Right cardiac atrium (tissue), 5 donors: Measurements from ENCODE around the gene ELANE. TPM values are rescaled to one million over a fixed set of nuclear protein-coding genes. Genes with fewer than 3 reads are reported as not detected.

Experiments used
- ATAC-seq, 2 donors: fragments of 200-7000 bp; cut with Tn5 transposase; one replicate each; pipeline versions ENCODE4 v1.8.0 to v1.9.1; 2020; ENCODE audit warnings: moderate library complexity in 2 of 2, mild to moderate bottlenecking in 1 of 2
- DNase-seq, 3 donors: peaks; one replicate each; pipeline ENCODE4 v3.0.0-alpha.2; 2020
- H3K27ac ChIP-seq: one replicate; pipeline ENCODE4 v1.5.1; 2013; ENCODE audit warnings: mild to moderate bottlenecking, low read length, control low read depth, moderate library complexity
- H3K27me3 ChIP-seq: one replicate; pipeline ENCODE4 v1.6.1; 2013; ENCODE audit not compliant: control insufficient read depth, insufficient read depth
- H3K4me1 ChIP-seq: one replicate; pipeline ENCODE4 v1.6.1; 2013; ENCODE audit warnings: low read length; ENCODE audit not compliant: control insufficient read depth, insufficient read depth
- H3K4me3 ChIP-seq: one replicate; pipeline ENCODE4 v1.5.1; 2013; ENCODE audit warnings: low read length, control low read depth
- H3K9me3 ChIP-seq: one replicate; pipeline ENCODE4 v1.6.1; 2013; ENCODE audit warnings: low read length; ENCODE audit not compliant: control insufficient read depth
- WGBS: extraction: QIAGEN DNeasy Blood & Tissue Kit; methylation state at CpG from one replicate; pipeline ENCODE4 v1.1.7; 2013; 5-methylcytosine and 5-hydroxymethylcytosine counted together
- intact Hi-C, 4 donors: fragments of 100-400 bp; cut with DNase I; formaldehyde crosslinking; loops; one replicate each; pipeline versions ENCODE4 v1.11.0 to v1.14.0; 2022 to 2023
- polyA plus RNA-seq: library from polyadenylated mRNA; stranded (reverse); fragments of 200-250 nt; gene quantifications from one replicate; pipeline ENCODE4 v1.2.3, GENCODE V29; 2013
- total RNA-seq, 4 donors: library from RNA; stranded (reverse); fragmentation: NEBNext Ultra II Directional; extraction: Animal tissue kit (Norgen Biotek cat#: 25700); gene quantifications; one replicate each; pipeline ENCODE4 v1.2.1, GENCODE V29; 2021
- donor health status: healthy with polysubstance abuse.
- donor health status: DM: no; HTN: yes; CAD: no.
- donor health status: DM: no; HTN: no; CAD: no.
- donor health status: DM: no; HTN: yes; CAD: no; lungs with severe emphysema.
- donor health status: DM: yes; HTN: yes; CAD: no.

ELANE gene
- total and polyA plus RNA-seq, 5 donors: 0.85 to 3.4 (median 2.0) TPM

DNA sequence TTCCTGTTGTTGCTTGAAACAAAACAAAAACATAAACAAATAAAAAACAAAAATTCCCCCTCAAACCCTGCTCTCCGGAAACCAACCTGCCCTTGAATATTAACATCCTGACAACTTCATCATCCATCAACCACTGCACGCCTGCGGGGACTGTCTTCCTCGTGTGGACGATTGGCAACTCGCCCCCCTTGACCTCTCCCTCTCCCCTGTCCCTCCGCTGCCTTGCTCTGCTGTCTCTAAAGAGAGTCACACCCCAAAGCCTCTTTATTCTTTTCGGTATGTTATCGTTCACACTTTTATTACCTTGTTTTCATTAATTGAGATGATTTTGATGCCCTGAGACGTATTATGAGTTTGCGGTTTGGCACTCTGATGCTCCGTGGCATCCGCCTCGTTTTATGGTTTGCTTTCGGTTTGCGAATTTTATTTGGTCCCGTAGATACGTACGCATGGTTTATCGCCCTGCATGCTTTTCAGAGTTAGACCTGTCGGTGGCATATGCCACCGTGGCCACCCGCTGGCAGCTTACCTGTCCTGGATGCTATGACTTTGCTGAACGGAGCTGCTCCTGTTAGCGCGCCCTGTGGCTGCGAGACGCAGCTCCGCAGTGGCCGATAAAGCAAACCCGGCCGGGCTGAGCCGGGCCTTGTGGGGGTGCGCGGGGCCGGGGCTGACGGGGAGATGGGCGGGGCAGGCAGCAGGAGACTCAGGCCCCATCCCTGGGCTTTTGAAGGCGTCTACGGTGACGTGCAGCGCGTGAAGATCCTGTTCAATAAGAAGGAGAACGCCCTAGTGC lies 44.3 kb upstream of the ELANE start:
- Histone ChIP-seq H3K4me1 (no peaks in the 10 kb centered on the region), H3K9me3 (no peaks in the 10 kb centered on the region), H3K27me3 (no peaks in the 10 kb centered on the region), H3K4me3 (no peak overlapping the region), H3K27ac (no peak overlapping the region)
- DNase-seq: peak in 1 of 3 donors; percentile 40
- ATAC-seq: no peak
- intact Hi-C loops: loop anchor here in 1 of 4 donors (10.0 kb wide), 1 partner anchor 47 kb away; the partner anchor contains the start of genes CFD and ELANE
- 89% methylated on average over 44 of the region's 44 CpGs for WGBS

DNA sequence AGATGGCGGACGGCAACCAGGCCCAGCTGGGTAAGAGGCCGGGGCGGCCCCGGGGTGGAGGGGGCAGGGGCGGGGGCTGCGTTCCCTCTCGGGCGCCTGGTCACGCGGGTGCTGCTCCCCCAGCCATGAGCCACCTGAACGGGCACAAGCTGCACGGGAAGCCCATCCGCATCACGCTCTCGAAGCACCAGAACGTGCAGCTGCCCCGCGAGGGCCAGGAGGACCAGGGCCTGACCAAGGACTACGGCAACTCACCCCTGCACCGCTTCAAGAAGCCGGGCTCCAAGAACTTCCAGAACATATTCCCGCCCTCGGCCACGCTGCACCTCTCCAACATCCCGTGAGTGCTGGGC lies 43.7 kb upstream of the ELANE start:
- ATAC-seq: no peak
- H3K9me3 ChIP-seq: no peaks in the 10 kb centered on the region
- 90% methylated on average over 26 of the region's 26 CpGs for WGBS
- H3K27me3 ChIP-seq: no peaks in the 10 kb centered on the region
- no peak overlapping the region for H3K4me3 ChIP-seq
- DNase-seq: peak in 1 of 3 donors; percentile 49
- intact Hi-C loops: loop anchor here in 1 of 4 donors (10.0 kb wide), 1 partner anchor 46 kb away; the partner anchor contains the start of genes CFD and ELANE
- H3K27ac ChIP-seq: no peak overlapping the region
- H3K4me1 ChIP-seq: no peaks in the 10 kb centered on the region

GRCh38 chr19:810077-810855 lies 41.8 kb upstream of the ELANE start:
- no peaks in the 10 kb centered on the region for H3K27me3 ChIP-seq
- DNase-seq (peak in 2 of 3 donors; percentile 26 to 53), ATAC-seq (no peak)
- WGBS: 81% methylated on average over 30 of the region's 30 CpGs
- no peaks in the 10 kb centered on the region for H3K4me1 ChIP-seq
- no peak overlapping the region for H3K27ac ChIP-seq
- no peak overlapping the region for H3K4me3 ChIP-seq
- no peaks in the 10 kb centered on the region for H3K9me3 ChIP-seq
- intact Hi-C loops: no loop called here

DNA sequence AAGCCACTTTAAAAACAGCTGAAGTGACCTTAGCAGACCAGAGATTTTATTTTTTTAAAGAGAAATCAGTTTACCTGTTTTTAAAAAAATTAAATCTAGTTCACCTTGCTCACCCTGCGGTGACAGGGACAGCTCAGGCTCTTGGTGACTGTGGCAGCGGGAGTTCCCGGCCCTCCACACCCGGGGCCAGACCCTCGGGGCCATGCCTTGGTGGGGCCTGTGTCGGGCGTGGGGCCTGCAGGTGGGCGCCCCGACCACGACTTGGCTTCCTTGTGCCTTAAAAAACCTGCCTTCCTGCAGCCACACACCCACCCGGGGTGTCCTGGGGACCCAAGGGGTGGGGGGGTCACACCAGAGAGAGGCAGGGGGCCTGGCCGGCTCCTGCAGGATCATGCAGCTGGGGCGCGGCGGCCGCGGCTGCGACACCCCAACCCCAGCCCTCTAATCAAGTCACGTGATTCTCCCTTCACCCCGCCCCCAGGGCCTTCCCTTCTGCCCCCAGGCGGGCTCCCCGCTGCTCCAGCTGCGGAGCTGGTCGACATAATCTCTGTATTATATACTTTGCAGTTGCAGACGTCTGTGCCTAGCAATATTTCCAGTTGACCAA lies 41.1 kb upstream of the ELANE start:
- intact Hi-C loops: no loop called here
- no peaks in the 10 kb centered on the region for H3K9me3 ChIP-seq
- no peaks in the 10 kb centered on the region for H3K4me1 ChIP-seq
- no peaks in the 10 kb centered on the region for H3K27me3 ChIP-seq
- H3K27ac ChIP-seq: no peak overlapping the region
- WGBS: 85% methylated on average over 25 of the region's 25 CpGs
- peak in 1 of 3 donors; percentile 48 for DNase-seq
- no peak for ATAC-seq
- H3K4me3 ChIP-seq: no peak overlapping the region

DNA sequence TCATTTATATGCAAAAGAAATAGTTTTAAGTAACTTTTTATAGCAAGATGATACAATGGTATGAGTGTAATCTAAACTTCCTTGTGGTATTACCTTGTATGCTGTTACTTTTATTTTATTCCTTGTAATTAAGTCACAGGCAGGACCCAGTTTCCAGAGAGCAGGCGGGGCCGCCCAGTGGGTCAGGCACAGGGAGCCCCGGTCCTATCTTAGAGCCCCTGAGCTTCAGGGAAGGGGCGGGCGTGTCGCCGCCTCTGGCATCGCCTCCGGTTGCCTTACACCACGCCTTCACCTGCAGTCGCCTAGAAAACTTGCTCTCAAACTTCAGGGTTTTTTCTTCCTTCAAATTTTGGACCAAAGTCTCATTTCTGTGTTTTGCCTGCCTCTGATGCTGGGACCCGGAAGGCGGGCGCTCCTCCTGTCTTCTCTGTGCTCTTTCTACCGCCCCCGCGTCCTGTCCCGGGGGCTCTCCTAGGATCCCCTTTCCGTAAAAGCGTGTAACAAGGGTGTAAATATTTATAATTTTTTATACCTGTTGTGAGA lies 40.5 kb upstream of the ELANE start:
- WGBS: 94% methylated on average over 20 of the region's 20 CpGs

DNA sequence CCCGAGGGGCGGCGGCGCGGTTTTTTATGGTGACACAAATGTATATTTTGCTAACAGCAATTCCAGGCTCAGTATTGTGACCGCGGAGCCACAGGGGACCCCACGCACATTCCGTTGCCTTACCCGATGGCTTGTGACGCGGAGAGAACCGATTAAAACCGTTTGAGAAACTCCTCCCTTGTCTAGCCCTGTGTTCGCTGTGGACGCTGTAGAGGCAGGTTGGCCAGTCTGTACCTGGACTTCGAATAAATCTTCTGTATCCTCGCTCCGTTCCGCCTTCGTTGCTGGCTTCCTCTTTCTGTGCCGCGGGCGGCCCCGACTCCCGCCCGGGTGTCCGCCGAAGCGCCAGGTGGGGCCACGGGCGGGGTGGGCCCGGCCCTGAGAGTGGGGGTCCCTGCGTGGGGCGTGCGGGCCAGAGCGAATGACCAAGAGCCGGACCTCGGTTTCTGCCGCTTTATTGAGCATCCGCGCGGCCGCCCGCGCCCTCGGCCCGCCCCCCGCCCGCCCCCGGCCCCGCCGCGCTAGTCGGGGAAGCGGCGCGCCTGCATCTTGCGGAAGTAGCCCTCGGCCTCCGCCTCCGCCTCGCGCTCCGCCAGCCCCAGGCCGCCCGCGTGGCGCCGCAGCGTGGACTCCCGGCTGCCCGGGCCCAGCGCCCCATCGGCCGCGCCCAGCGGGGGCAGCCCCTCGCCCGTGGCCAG lies 39.9 kb upstream of the ELANE start:
- H3K4me3 ChIP-seq: no peak overlapping the region
- intact Hi-C loops: no loop called here
- no peaks in the 10 kb centered on the region for H3K4me1 ChIP-seq
- ATAC-seq (no peak), DNase-seq (peak in 1 of 3 donors; percentile 56)
- WGBS: 90% methylated on average over 80 of the region's 80 CpGs
- H3K27me3 ChIP-seq: no peaks in the 10 kb centered on the region
- H3K27ac ChIP-seq: no peak overlapping the region
- no peaks in the 10 kb centered on the region for H3K9me3 ChIP-seq

More for the DNA sequence above, 40.5 kb upstream of the ELANE start:
- intact Hi-C loops: no loop called here
- no peaks in the 10 kb centered on the region for H3K27me3 ChIP-seq
- no peaks in the 10 kb centered on the region for H3K4me1 ChIP-seq
- H3K4me3 ChIP-seq: no peak overlapping the region
- no peaks in the 10 kb centered on the region for H3K9me3 ChIP-seq
- H3K27ac ChIP-seq: no peak overlapping the region
- DNase-seq (no peak), ATAC-seq (no peak)

DNA sequence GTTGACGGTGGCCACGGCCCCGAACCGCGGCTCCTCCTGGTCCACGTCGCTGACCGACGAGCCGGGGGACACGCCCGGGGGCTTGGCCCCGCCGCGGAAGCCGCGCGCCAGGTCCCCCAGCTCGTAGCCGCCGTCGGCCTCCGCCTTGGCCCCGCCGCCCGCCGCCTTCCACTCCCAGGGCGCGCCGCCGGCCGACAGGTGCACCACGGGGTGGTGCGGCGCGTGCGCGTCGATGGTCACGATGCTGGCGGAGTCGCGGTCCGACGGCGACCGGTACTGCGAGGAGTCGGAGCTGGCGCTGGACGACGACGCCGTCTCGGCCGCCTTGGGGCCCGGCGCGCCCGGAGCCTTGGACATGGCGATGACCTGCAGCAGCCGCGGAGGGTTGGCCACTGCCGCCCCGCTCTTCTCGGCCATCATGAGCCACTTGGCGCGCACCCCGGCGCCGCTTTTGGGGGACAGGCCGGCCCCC lies 39.3 kb upstream of the ELANE start:
- Histone ChIP-seq H3K4me1 (no peaks in the 10 kb centered on the region), H3K9me3 (no peaks in the 10 kb centered on the region), H3K27ac (no peak overlapping the region), H3K4me3 (no peak overlapping the region), H3K27me3 (no peaks in the 10 kb centered on the region)
- intact Hi-C loops: no loop called here
- 91% methylated on average over 72 of the region's 72 CpGs for WGBS
- peak in 1 of 3 donors; percentile 60 for DNase-seq
- no peak for ATAC-seq

GRCh38 chr19:813219-814151 lies 38.6 kb upstream of the ELANE start:
- Histone ChIP-seq H3K9me3 (no peaks in the 10 kb centered on the region), H3K27ac (no peak overlapping the region), H3K27me3 (no peaks in the 10 kb centered on the region), H3K4me1 (no peaks in the 10 kb centered on the region), H3K4me3 (no peak overlapping the region)
- ATAC-seq: peak; percentile 13 to 27
- WGBS: 92% methylated on average over 87 of the region's 87 CpGs
- intact Hi-C loops: no loop called here
- DNase-seq: peak in 1 of 3 donors; percentile 53

GRCh38 chr19:814152-815078 lies 37.7 kb upstream of the ELANE start:
- H3K27ac ChIP-seq: no peak overlapping the region
- no peaks in the 10 kb centered on the region for H3K4me1 ChIP-seq
- H3K9me3 ChIP-seq: no peaks in the 10 kb centered on the region
- H3K4me3 ChIP-seq: no peak overlapping the region
- intact Hi-C loops: no loop called here
- 90% methylated on average over 49 of the region's 49 CpGs for WGBS
- no peaks in the 10 kb centered on the region for H3K27me3 ChIP-seq
- ATAC-seq (peak; percentile 14 to 35), DNase-seq (peak in 1 of 3 donors; percentile 57)
